B cell (primary cell): ENCODE measurements around the gene C2orf92.

Source experiments
- EZH2 ChIP-seq: IDR thresholded peaks from 2 replicates; pipeline ENCODE4 v1.6.1; 2012; ENCODE audit warnings: borderline replicate concordance, low read depth, mild to moderate bottlenecking, moderate library complexity, low read length; ENCODE audit not compliant: insufficient read depth, poor library complexity, severe bottlenecking
- TF ChIP-seq, protein P1 (sequence below): fragments of 200-600 bp; IDR thresholded peaks from one replicate; pipeline ENCODE4 v1.8.0; 2022; ENCODE audit warnings: antibody characterized with exemption, mild to moderate bottlenecking

DNA sequence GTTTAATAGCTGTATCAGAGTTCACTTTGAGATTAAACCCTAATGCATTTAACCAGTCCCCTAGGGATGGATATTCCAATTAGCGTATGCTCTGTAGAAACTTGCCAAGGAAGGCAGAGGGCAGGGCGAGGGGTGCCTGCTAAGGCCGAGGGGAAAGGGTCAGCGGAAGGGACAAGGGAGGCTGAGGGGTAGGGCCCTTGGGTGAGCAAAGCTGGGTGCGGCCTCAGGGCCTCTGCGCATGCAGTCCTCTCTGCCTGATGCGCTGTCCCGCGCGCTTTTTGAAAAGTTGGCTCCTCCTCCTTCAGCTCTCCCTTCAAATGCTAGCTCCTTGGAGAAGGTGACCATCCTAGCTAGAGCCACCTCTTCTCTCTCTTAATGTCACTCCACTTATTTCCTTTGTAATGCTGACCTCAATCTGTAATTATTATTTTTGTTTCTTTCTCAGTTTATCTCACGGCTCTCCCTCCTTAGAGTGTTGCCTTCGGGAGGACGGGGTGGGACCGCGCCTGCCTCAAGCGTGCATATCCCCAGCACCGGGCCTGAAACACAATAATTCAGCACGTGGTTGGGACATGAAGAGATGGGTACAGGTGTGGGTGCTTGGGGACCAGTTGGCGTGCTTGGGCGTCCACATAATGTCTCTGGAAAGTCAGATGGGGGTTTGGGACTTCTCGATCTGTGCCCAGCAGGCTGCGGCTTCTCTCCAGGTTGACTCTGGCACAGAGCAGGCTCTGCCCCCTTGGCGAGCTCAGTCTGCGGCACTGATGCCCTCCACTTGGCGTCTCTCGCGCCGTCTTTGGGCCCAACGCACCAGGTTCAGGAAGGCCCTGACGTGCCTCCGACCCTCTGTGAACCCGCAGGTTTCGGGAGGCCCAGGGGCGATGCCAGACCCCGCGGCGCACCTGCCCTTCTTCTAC is 53.9 kb downstream of the C2orf92 start:
- TF ChIP-seq EZH2: no peak
- TF ChIP-seq, protein P1, sequence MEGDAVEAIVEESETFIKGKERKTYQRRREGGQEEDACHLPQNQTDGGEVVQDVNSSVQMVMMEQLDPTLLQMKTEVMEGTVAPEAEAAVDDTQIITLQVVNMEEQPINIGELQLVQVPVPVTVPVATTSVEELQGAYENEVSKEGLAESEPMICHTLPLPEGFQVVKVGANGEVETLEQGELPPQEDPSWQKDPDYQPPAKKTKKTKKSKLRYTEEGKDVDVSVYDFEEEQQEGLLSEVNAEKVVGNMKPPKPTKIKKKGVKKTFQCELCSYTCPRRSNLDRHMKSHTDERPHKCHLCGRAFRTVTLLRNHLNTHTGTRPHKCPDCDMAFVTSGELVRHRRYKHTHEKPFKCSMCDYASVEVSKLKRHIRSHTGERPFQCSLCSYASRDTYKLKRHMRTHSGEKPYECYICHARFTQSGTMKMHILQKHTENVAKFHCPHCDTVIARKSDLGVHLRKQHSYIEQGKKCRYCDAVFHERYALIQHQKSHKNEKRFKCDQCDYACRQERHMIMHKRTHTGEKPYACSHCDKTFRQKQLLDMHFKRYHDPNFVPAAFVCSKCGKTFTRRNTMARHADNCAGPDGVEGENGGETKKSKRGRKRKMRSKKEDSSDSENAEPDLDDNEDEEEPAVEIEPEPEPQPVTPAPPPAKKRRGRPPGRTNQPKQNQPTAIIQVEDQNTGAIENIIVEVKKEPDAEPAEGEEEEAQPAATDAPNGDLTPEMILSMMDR: no peak
